Fibroblast of lung (primary cell): ENCODE results near the gene SH3TC2. TPM values are rescaled to one million over a fixed set of nuclear protein-coding genes. Genes with fewer than 3 reads are reported as not detected.

Experiments
- DNase-seq, 2 donors: peaks; one replicate each; pipeline versions ENCODE4 v3.0.0 to v3.0.0-alpha.2; 2010; ENCODE audit warnings: low read depth in 2 of 2
- H2AFZ ChIP-seq: 2 replicates; pipeline ENCODE4 v1.5.1; 2012; ENCODE audit warnings: low read length, control low read depth, inconsistent platforms
- H3K27ac ChIP-seq: 2 replicates; pipeline ENCODE4 v1.5.1; 2011; ENCODE audit warnings: low read length, control low read depth; ENCODE audit not compliant: insufficient read depth
- H3K27me3 ChIP-seq: 2 replicates; pipeline ENCODE4 v1.5.1; 2011; ENCODE audit warnings: mild to moderate bottlenecking, low read length; ENCODE audit not compliant: control insufficient read depth, insufficient read depth
- H3K36me3 ChIP-seq: 2 replicates; pipeline ENCODE4 v1.5.1; 2011; ENCODE audit warnings: low read length; ENCODE audit not compliant: control insufficient read depth, insufficient read depth
- H3K4me1 ChIP-seq: 2 replicates; pipeline ENCODE4 v1.5.1; 2011; ENCODE audit warnings: low read length; ENCODE audit not compliant: control insufficient read depth, insufficient read depth; ENCODE audit errors: extremely low read depth
- H3K4me2 ChIP-seq: 2 replicates; pipeline ENCODE4 v1.5.1; 2011; ENCODE audit warnings: low read length, control low read depth; ENCODE audit not compliant: insufficient read depth; ENCODE audit errors: extremely low read depth
- H3K4me3 ChIP-seq, 4 experiments: fragments of 200-600 bp in 1 of 4; sonication (generic) in 1 of 4; replicated peaks in 1 of 4; 2 replicates each; pipeline ENCODE4 v1.5.1; 2011 to 2016; ENCODE audit warnings: low read length in 4 of 4, low read depth in 3 of 4, mild to moderate bottlenecking in 3 of 4, control low read depth in 2 of 4, inconsistent platforms in 1 of 4, mixed read lengths in 1 of 4; ENCODE audit not compliant: insufficient read depth in 1 of 4; ENCODE audit errors: control extremely low read depth in 1 of 4
- H3K79me2 ChIP-seq: 2 replicates; pipeline ENCODE4 v1.5.1; 2012; ENCODE audit warnings: mild to moderate bottlenecking, low read length, inconsistent platforms; ENCODE audit not compliant: control insufficient read depth, insufficient read depth
- H3K9ac ChIP-seq: 2 replicates; pipeline ENCODE4 v1.5.1; 2011; ENCODE audit warnings: mild to moderate bottlenecking, low read length, control low read depth; ENCODE audit not compliant: insufficient read depth
- H3K9me3 ChIP-seq: 2 replicates; pipeline ENCODE4 v1.5.1; 2012; ENCODE audit warnings: low read depth, low read length; ENCODE audit not compliant: control insufficient read depth, insufficient read depth
- H4K20me1 ChIP-seq: 2 replicates; pipeline ENCODE4 v1.5.1; 2011; ENCODE audit warnings: low read length; ENCODE audit not compliant: control insufficient read depth, insufficient read depth; ENCODE audit errors: extremely low read depth
- EZH2 ChIP-seq: IDR thresholded peaks from 2 replicates; pipeline ENCODE4 v1.5.1; 2012; ENCODE audit warnings: low read length, control low read depth, mild to moderate bottlenecking; ENCODE audit errors: missing control alignments
- polyA plus RNA-seq, 2 donors: library from polyadenylated mRNA; depleted of rRNA in 1 of 2; stranded (reverse) in 1 of 2; unstranded in 1 of 2; fragments of >200 nt; gene quantifications; 2 replicates each; pipeline ENCODE4 v1.2.1, GENCODE V29; 2011 to 2012; ENCODE audit warnings: missing spikeins in 1 of 2
- total RNA-seq: library from RNA; depleted of rRNA; stranded (reverse); fragments of >200 nt; gene quantifications from 2 replicates; pipeline ENCODE4 v1.2.1, GENCODE V29; 2014
- TF ChIP-seq, protein P1 (sequence below), 2 donors: IDR thresholded peaks in 1 of 2; conservative IDR thresholded peaks in 1 of 2; 1 replicate in 1 of 2; 2 replicates in 1 of 2; pipeline ENCODE4 v1.5.1; 2011 to 2012; ENCODE audit warnings: low read length in 2 of 2, control low read depth in 1 of 2, inconsistent platforms in 1 of 2, low read depth in 1 of 2, mild to moderate bottlenecking in 1 of 2

SH3TC2 gene
- total and polyA plus RNA-seq, 2 donors (not counting 1 experiment from before 2014, with no cell fraction given), result 0.83 to 3.2 TPM

DNA sequence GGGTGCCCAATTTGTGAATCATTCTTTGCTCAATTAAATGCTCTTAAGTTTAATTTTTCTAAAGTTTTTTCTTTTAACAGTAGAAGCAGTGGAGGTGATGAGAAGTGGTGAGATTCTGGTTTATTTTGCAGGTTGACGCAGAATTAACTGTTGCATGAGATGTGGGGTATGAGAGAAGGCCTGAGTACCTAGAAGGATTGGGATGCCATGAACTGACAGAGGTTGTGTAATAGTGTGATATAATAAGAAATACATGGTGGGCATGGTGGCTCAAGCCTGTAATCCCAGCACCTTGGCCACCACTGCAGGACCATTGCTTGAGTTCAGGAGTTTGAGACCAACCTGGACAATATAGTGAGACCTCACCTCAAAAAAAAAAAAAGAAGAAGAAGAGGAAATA lies 8.4 kb upstream of the SH3TC2 start:
- no peak overlapping the region for H3K4me2 ChIP-seq
- H3K27me3 ChIP-seq, result no peaks in the 10 kb centered on the region
- H3K79me2 ChIP-seq, result no peaks in the 10 kb centered on the region
- no peak for TF ChIP-seq EZH2
- TF ChIP-seq, protein P1, sequence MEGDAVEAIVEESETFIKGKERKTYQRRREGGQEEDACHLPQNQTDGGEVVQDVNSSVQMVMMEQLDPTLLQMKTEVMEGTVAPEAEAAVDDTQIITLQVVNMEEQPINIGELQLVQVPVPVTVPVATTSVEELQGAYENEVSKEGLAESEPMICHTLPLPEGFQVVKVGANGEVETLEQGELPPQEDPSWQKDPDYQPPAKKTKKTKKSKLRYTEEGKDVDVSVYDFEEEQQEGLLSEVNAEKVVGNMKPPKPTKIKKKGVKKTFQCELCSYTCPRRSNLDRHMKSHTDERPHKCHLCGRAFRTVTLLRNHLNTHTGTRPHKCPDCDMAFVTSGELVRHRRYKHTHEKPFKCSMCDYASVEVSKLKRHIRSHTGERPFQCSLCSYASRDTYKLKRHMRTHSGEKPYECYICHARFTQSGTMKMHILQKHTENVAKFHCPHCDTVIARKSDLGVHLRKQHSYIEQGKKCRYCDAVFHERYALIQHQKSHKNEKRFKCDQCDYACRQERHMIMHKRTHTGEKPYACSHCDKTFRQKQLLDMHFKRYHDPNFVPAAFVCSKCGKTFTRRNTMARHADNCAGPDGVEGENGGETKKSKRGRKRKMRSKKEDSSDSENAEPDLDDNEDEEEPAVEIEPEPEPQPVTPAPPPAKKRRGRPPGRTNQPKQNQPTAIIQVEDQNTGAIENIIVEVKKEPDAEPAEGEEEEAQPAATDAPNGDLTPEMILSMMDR (conservative IDR thresholded peaks at IDR 0.05 in 1 of 2, IDR thresholded peaks at IDR 0.05 in 1 of 2; ENCODE audit: low read depth in 1 of 2, low read length in 2 of 2), result no peak
- H3K4me1 ChIP-seq, result peaks cover 2% of the 10 kb centered on the region
- no peaks in the 10 kb centered on the region for H3K36me3 ChIP-seq
- no peak overlapping the region for H3K4me3 ChIP-seq
- no peaks in the 10 kb centered on the region for H3K9me3 ChIP-seq
- no peak for DNase-seq
- H2AFZ ChIP-seq, result no peak overlapping the region
- H4K20me1 ChIP-seq, result no peaks in the 10 kb centered on the region
- no peak overlapping the region for H3K9ac ChIP-seq
- H3K27ac ChIP-seq, result no peak overlapping the region

DNA sequence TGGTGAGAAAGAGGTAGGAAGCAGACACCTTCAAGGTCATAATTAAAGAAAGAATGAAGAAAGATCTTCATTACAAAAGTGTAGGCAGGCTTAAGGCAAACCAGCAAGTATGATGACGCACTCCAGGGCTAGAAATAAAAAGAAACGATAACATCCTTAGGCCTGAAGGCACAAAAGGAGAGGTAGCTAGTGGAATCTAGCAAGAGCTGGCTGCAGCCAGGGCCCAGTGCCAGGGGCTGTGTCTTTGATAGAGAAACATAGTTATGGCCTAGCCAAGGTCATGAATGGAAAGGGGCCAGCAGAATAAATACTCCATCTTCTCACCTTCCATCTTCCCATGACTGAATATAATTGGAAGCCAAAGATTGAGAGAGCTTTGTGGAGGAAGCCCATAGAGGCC lies 6.8 kb upstream of the SH3TC2 start:
- DNase-seq, result no peak
- H3K36me3 ChIP-seq, result no peaks in the 10 kb centered on the region
- H3K27me3 ChIP-seq, result no peaks in the 10 kb centered on the region
- H3K27ac ChIP-seq, result no peak overlapping the region
- no peak overlapping the region for H3K9ac ChIP-seq
- no peak overlapping the region for H3K4me3 ChIP-seq
- no peak overlapping the region for H2AFZ ChIP-seq
- H3K4me1 ChIP-seq, result peaks cover 2% of the 10 kb centered on the region
- H3K9me3 ChIP-seq, result no peaks in the 10 kb centered on the region
- TF ChIP-seq EZH2, result no peak
- TF ChIP-seq, protein P1 (conservative IDR thresholded peaks at IDR 0.05 in 1 of 2, IDR thresholded peaks at IDR 0.05 in 1 of 2; ENCODE audit: low read depth in 1 of 2, low read length in 2 of 2), result no peak
- no peaks in the 10 kb centered on the region for H3K79me2 ChIP-seq
- H4K20me1 ChIP-seq, result no peaks in the 10 kb centered on the region
- no peak overlapping the region for H3K4me2 ChIP-seq

DNA sequence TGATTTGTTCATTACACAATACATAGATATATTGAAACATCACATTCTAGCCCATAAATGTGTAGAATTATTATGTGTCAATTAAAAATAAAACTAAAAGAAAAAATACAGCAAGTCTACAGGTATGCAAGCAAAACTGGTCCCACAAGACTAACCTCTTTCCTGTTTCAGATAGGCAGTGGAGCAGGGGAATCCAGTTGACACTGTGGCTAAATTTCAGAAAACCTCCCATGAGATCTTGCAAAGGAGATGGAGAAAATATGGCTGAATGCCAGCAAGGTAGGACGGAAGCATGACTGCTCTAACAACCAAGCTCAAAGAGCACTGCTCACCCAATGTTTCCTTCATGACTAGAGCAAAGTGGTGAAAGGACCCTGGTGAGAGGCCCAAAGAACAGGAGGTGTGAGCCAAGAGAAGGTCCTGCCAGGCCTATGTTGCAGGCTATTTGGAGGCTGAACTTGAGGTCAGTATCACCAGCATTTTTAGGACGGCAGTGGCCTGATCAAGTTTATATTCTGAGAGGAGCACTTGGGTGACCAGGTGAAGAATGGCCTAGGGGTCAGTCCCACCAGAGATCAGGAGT lies 1.1 kb upstream of the SH3TC2 start:
- H3K4me3 ChIP-seq, result no peak overlapping the region
- H3K4me2 ChIP-seq, result no peak overlapping the region
- H3K9ac ChIP-seq, result no peak overlapping the region
- no peak overlapping the region for H3K27ac ChIP-seq
- H2AFZ ChIP-seq, result no peak overlapping the region
- H3K27me3 ChIP-seq, result no peaks in the 10 kb centered on the region
- H3K79me2 ChIP-seq, result no peaks in the 10 kb centered on the region
- TF ChIP-seq, protein P1 (conservative IDR thresholded peaks at IDR 0.05 in 1 of 2, IDR thresholded peaks at IDR 0.05 in 1 of 2; ENCODE audit: low read depth in 1 of 2, low read length in 2 of 2), result no peak
- no peak for TF ChIP-seq EZH2
- H4K20me1 ChIP-seq, result no peaks in the 10 kb centered on the region
- H3K9me3 ChIP-seq, result no peaks in the 10 kb centered on the region
- H3K36me3 ChIP-seq, result no peaks in the 10 kb centered on the region
- peaks cover 13% of the 10 kb centered on the region for H3K4me1 ChIP-seq
- no peak for DNase-seq
